Type B pancreatic cell (in vitro differentiated cells): Measurements from ENCODE around the gene PROSER3. TPM values are rescaled to one million over a fixed set of nuclear protein-coding genes. Genes with fewer than 3 reads are reported as not detected.

Source experiments
- DNase-seq: peaks from one replicate; pipeline ENCODE4 v3.0.0; 2021; ENCODE audit warnings: mixed read lengths; ENCODE audit not compliant: unreplicated experiment; ENCODE audit errors: extremely low spot score
- H3K27ac Mint-ChIP-seq: 2 replicates; pipeline ENCODE4 v1.8.0; 2021; ENCODE audit warnings: mild to moderate bottlenecking, mixed read lengths
- H3K27me3 Mint-ChIP-seq: 2 replicates; pipeline ENCODE4 v1.8.0; 2021; ENCODE audit warnings: mixed read lengths
- H3K36me3 Mint-ChIP-seq: 2 replicates; pipeline ENCODE4 v1.8.0; 2021; ENCODE audit warnings: mixed read lengths
- H3K4me1 Mint-ChIP-seq: one replicate; pipeline ENCODE4 v1.8.0; 2021; ENCODE audit warnings: mixed read lengths; ENCODE audit not compliant: unreplicated experiment
- H3K4me3 Mint-ChIP-seq: 2 replicates; pipeline ENCODE4 v1.8.0; 2021; ENCODE audit warnings: mild to moderate bottlenecking, mixed read lengths
- H3K9me3 Mint-ChIP-seq: 2 replicates; pipeline ENCODE4 v1.8.0; 2021; ENCODE audit warnings: mixed read lengths
- CTCF ChIP-seq: fragments of 200-600 bp; sonication (generic); conservative IDR thresholded peaks from 2 replicates; pipeline ENCODE4 v1.5.0; 2021; ENCODE audit warnings: antibody characterized with exemption, mild to moderate bottlenecking
- total RNA-seq: library from RNA; stranded (reverse); gene quantifications from 2 replicates; pipeline ENCODE4 v1.2.1, GENCODE V29; 2021; ENCODE audit warnings: low replicate concordance

PROSER3 gene
- total RNA-seq, 1 donor from 2014 or later, result 48.0 TPM

- Mint-ChIP-seq H3K27me3 (peaks cover 16% of the 10 kb centered on the region), H3K4me1 (no peaks in the 10 kb centered on the region), H3K9me3 (no peaks in the 10 kb centered on the region), H3K4me3 (no peak overlapping the region), H3K36me3 (no peaks in the 10 kb centered on the region), H3K27ac (no peak overlapping the region)
- no peak for TF ChIP-seq CTCF
- DNase-seq, result no peak
These were observed 60.5 kb downstream of the PROSER3 start for GRCh38 chr19:35818445-35818844.

Other genes with a start within 250 kb of the PROSER3 start
- gene DMKN, start 244.5 kb upstream of the PROSER3 start, total RNA-seq, result 70.9 and 141 TPM in 2 replicates
- 0.53 TPM in 1 of 2 replicates, not detected in the other for gene SBSN, start 229.9 kb upstream of the PROSER3 start, total RNA-seq
- gene GAPDHS, start 224.7 kb upstream of the PROSER3 start, total RNA-seq, result not detected in 2 replicates
- 104 and 113 TPM in 2 replicates for gene TMEM147, start 212.6 kb upstream of the PROSER3 start, total RNA-seq
- gene ATP4A, start 194.5 kb upstream of the PROSER3 start, total RNA-seq, result 1.3 and 16.8 TPM in 2 replicates
- not detected in 2 replicates for gene PMIS2, start 172.0 kb upstream of the PROSER3 start, total RNA-seq
- gene HAUS5, start 145.4 kb upstream of the PROSER3 start, total RNA-seq, result 19.5 and 42.6 TPM in 2 replicates
- 79.6 and 84.9 TPM in 2 replicates for gene RBM42, start 129.1 kb upstream of the PROSER3 start, total RNA-seq
- 1.1 TPM in 2 replicates for gene ETV2, start 116.4 kb upstream of the PROSER3 start, total RNA-seq
- gene COX6B1, start 109.9 kb upstream of the PROSER3 start, total RNA-seq, result 408 and 544 TPM in 2 replicates
- gene UPK1A, start 91.7 kb upstream of the PROSER3 start, total RNA-seq, result 4.4 and 5.1 TPM in 2 replicates
- not detected in 2 replicates for gene ZBTB32, start 53.6 kb upstream of the PROSER3 start, total RNA-seq
- gene KMT2B, start 40.2 kb upstream of the PROSER3 start, total RNA-seq, result 52.3 and 55.4 TPM in 2 replicates
- gene IGFLR1, start 15.7 kb upstream of the PROSER3 start, total RNA-seq, result 1.5 and 3.8 TPM in 2 replicates
- 22.2 and 25.4 TPM in 2 replicates for gene U2AF1L4, start 12.8 kb upstream of the PROSER3 start, total RNA-seq
- 74.2 and 85.4 TPM in 2 replicates for gene PSENEN, start 12.5 kb upstream of the PROSER3 start, total RNA-seq
- 15.5 and 17.9 TPM in 2 replicates for gene LIN37, start 9.6 kb upstream of the PROSER3 start, total RNA-seq
- gene HSPB6, start 1.1 kb upstream of the PROSER3 start, total RNA-seq, result 0.43 and 0.60 TPM in 2 replicates
- 16.3 and 71.8 TPM in 2 replicates for gene ARHGAP33, start 17.4 kb downstream of the PROSER3 start, total RNA-seq
- 11.5 and 20.6 TPM in 2 replicates for gene PRODH2, start 54.7 kb downstream of the PROSER3 start, total RNA-seq
- gene NPHS1, start 94.3 kb downstream of the PROSER3 start, total RNA-seq, result 1.9 TPM in 2 replicates
- gene KIRREL2, start 98.7 kb downstream of the PROSER3 start, total RNA-seq, result 3.3 and 3.5 TPM in 2 replicates
- gene APLP1, start 110.4 kb downstream of the PROSER3 start, total RNA-seq, result 43.3 and 120 TPM in 2 replicates
- 9.1 and 11.6 TPM in 2 replicates for gene NFKBID, start 142.4 kb downstream of the PROSER3 start, total RNA-seq
- gene HCST, start 144.4 kb downstream of the PROSER3 start, total RNA-seq, result 1.0 and 1.3 TPM in 2 replicates
- gene TYROBP, start 150.1 kb downstream of the PROSER3 start, total RNA-seq, result not detected in 2 replicates
- gene LRFN3, start 178.2 kb downstream of the PROSER3 start, total RNA-seq, result 17.3 and 22.6 TPM in 2 replicates
- gene SDHAF1, start 237.0 kb downstream of the PROSER3 start, total RNA-seq, result 16.1 and 17.3 TPM in 2 replicates